ENCODE measurements around the gene POLN. TPM values are rescaled to one million over a fixed set of nuclear protein-coding genes. Genes with fewer than 3 reads are reported as not detected.

POLN gene
- total and polyA plus RNA-seq, 9 donors: 1.5 to 4.8 (median 2.2) TPM

- Histone ChIP-seq H3K9me3 (replicated peaks; ENCODE audit: control insufficient read depth, low read depth, low read length) (no peaks in the 10 kb centered on the region), H3K27ac (ENCODE audit: low read length) (peak overlapping the region; percentile 92), H3K4me3 (ENCODE audit: low read length) (peak overlapping the region; percentile 66), H3K36me3 (ENCODE audit: control insufficient read depth, insufficient read depth, low read length) (peaks cover 29% of the 10 kb centered on the region), H3K4me1 (ENCODE audit: control insufficient read depth, insufficient read depth, low read length) (peaks cover 73% of the 10 kb centered on the region), H3K27me3 (ENCODE audit: control insufficient read depth, insufficient read depth, low read length) (no peaks in the 10 kb centered on the region)
- under 1% methylated on average over 98 of the region's 98 CpGs for WGBS (ENCODE audit: insufficient coverage)
- peak; percentile 100 for DNase-seq
Measured at GRCh38 chr4:2262145-2262943, 20.4 kb upstream of the POLN start.

- Histone ChIP-seq H3K27me3 (ENCODE audit: control insufficient read depth, insufficient read depth, low read length) (no peaks in the 10 kb centered on the region), H3K36me3 (ENCODE audit: control insufficient read depth, insufficient read depth, low read length) (peaks cover 29% of the 10 kb centered on the region), H3K4me1 (ENCODE audit: control insufficient read depth, insufficient read depth, low read length) (peaks cover 76% of the 10 kb centered on the region), H3K4me3 (ENCODE audit: low read length) (peak within 1 kb of the TSS; percentile 92), H3K9me3 (replicated peaks; ENCODE audit: control insufficient read depth, low read depth, low read length) (no peaks in the 10 kb centered on the region), H3K27ac (ENCODE audit: low read length) (peak within 1 kb of the TSS; percentile 92)
- under 1% methylated on average over 46 of the region's 46 CpGs for WGBS (ENCODE audit: insufficient coverage)
- DNase-seq: no peak
Measured at GRCh38 chr4:2261853-2262144, 19.9 kb upstream of the POLN start, which contains the start of gene MXD4. TSS of gene MXD4 (minus strand) at chr4:2262109. CDS start at chr4:2261980, 129 bp downstream.

GRCh38 chr4:2261110-2261852 lies 19.4 kb upstream of the POLN start:
- peak overlapping the region; percentile 92 for H3K4me3 ChIP-seq (ENCODE audit: low read length)
- WGBS (ENCODE audit: insufficient coverage): under 1% methylated on average over 90 of the region's 91 CpGs
- peak; percentile 77 for DNase-seq
- no peaks in the 10 kb centered on the region for H3K9me3 ChIP-seq (replicated peaks; ENCODE audit: control insufficient read depth, low read depth, low read length)
- H3K4me1 ChIP-seq (ENCODE audit: control insufficient read depth, insufficient read depth, low read length): peaks cover 78% of the 10 kb centered on the region
- no peaks in the 10 kb centered on the region for H3K27me3 ChIP-seq (ENCODE audit: control insufficient read depth, insufficient read depth, low read length)
- peaks cover 29% of the 10 kb centered on the region for H3K36me3 ChIP-seq (ENCODE audit: control insufficient read depth, insufficient read depth, low read length)
- peak overlapping the region; percentile 25 for H3K27ac ChIP-seq (ENCODE audit: low read length)

- Histone ChIP-seq H3K9me3 (replicated peaks; ENCODE audit: control insufficient read depth, low read depth, low read length) (no peaks in the 10 kb centered on the region), H3K27me3 (ENCODE audit: control insufficient read depth, insufficient read depth, low read length) (no peaks in the 10 kb centered on the region), H3K4me3 (ENCODE audit: low read length) (peak overlapping the region; percentile 92), H3K4me1 (ENCODE audit: control insufficient read depth, insufficient read depth, low read length) (peaks cover 78% of the 10 kb centered on the region), H3K36me3 (ENCODE audit: control insufficient read depth, insufficient read depth, low read length) (peaks cover 34% of the 10 kb centered on the region), H3K27ac (ENCODE audit: low read length) (peak overlapping the region; percentile 25)
- 33% methylated on average over 22 of the region's 23 CpGs for WGBS (ENCODE audit: insufficient coverage)
- DNase-seq: no peak
Measured at GRCh38 chr4:2260344-2261109, 18.6 kb upstream of the POLN start.

GRCh38 chr4:2259541-2260343 lies 17.8 kb upstream of the POLN start:
- H3K36me3 ChIP-seq (ENCODE audit: control insufficient read depth, insufficient read depth, low read length): peaks cover 42% of the 10 kb centered on the region
- H3K27me3 ChIP-seq (ENCODE audit: control insufficient read depth, insufficient read depth, low read length): no peaks in the 10 kb centered on the region
- H3K9me3 ChIP-seq (replicated peaks; ENCODE audit: control insufficient read depth, low read depth, low read length): no peaks in the 10 kb centered on the region
- peak overlapping the region; percentile 92 for H3K4me3 ChIP-seq (ENCODE audit: low read length)
- no peak overlapping the region for H3K27ac ChIP-seq (ENCODE audit: low read length)
- no peak for DNase-seq
- H3K4me1 ChIP-seq (ENCODE audit: control insufficient read depth, insufficient read depth, low read length): peaks cover 71% of the 10 kb centered on the region
- 64% methylated on average over 10 of the region's 15 CpGs for WGBS (ENCODE audit: insufficient coverage)

GRCh38 chr4:2259036-2259540 lies 17.2 kb upstream of the POLN start:
- H3K27me3 ChIP-seq (ENCODE audit: control insufficient read depth, insufficient read depth, low read length): no peaks in the 10 kb centered on the region
- H3K4me1 ChIP-seq (ENCODE audit: control insufficient read depth, insufficient read depth, low read length): peaks cover 66% of the 10 kb centered on the region
- no peak for DNase-seq
- 79% methylated on average over 11 of the region's 13 CpGs for WGBS (ENCODE audit: insufficient coverage)
- no peak overlapping the region for H3K27ac ChIP-seq (ENCODE audit: low read length)
- H3K36me3 ChIP-seq (ENCODE audit: control insufficient read depth, insufficient read depth, low read length): peaks cover 45% of the 10 kb centered on the region
- no peak overlapping the region for H3K4me3 ChIP-seq (ENCODE audit: low read length)
- H3K9me3 ChIP-seq (replicated peaks; ENCODE audit: control insufficient read depth, low read depth, low read length): no peaks in the 10 kb centered on the region

GRCh38 chr4:2258091-2259035 lies 16.4 kb upstream of the POLN start:
- 83% methylated on average over 14 of the region's 18 CpGs for WGBS (ENCODE audit: insufficient coverage)
- no peaks in the 10 kb centered on the region for H3K27me3 ChIP-seq (ENCODE audit: control insufficient read depth, insufficient read depth, low read length)
- DNase-seq: peak; percentile 3
- H3K4me3 ChIP-seq (ENCODE audit: low read length): no peak overlapping the region
- no peak overlapping the region for H3K27ac ChIP-seq (ENCODE audit: low read length)
- peaks cover 62% of the 10 kb centered on the region for H3K4me1 ChIP-seq (ENCODE audit: control insufficient read depth, insufficient read depth, low read length)
- no peaks in the 10 kb centered on the region for H3K9me3 ChIP-seq (replicated peaks; ENCODE audit: control insufficient read depth, low read depth, low read length)
- peaks cover 53% of the 10 kb centered on the region for H3K36me3 ChIP-seq (ENCODE audit: control insufficient read depth, insufficient read depth, low read length)

GRCh38 chr4:2257361-2258081 lies 15.6 kb upstream of the POLN start:
- Histone ChIP-seq H3K4me3 (ENCODE audit: low read length) (no peak overlapping the region), H3K36me3 (ENCODE audit: control insufficient read depth, insufficient read depth, low read length) (peaks cover 60% of the 10 kb centered on the region)

More at GRCh38 chr4:2257361-2258081, 15.6 kb upstream of the POLN start:
- H3K27ac ChIP-seq (ENCODE audit: low read length): no peak overlapping the region
- H3K27me3 ChIP-seq (ENCODE audit: control insufficient read depth, insufficient read depth, low read length): no peaks in the 10 kb centered on the region
- peaks cover 55% of the 10 kb centered on the region for H3K4me1 ChIP-seq (ENCODE audit: control insufficient read depth, insufficient read depth, low read length)
- H3K9me3 ChIP-seq (replicated peaks; ENCODE audit: control insufficient read depth, low read depth, low read length): no peaks in the 10 kb centered on the region
- no peak for DNase-seq
- WGBS (ENCODE audit: insufficient coverage): 57% methylated on average over 10 of the region's 14 CpGs
